Suppressor macrophage (primary cell): ENCODE data around the gene DNAL1.
"Not testable (repeated sequence)": the region's sequence is repeated elsewhere in the genome, so short reads cannot be mapped to it uniquely, and the experiment has no call there.

Experiments
- DNase-seq, 4 experiments: peaks; one replicate each; pipeline ENCODE4 v3.0.0-alpha.2; 2020 to 2022
- total RNA-seq, 17 experiments: gene quantifications; one replicate each; lab custom pipeline; 2026; ENCODE audit warnings: mixed read lengths in 6 of 17, inconsistent platforms in 3 of 17; lab: John Stamatoyannopoulos, UW

Gene DNAL1, protein sequence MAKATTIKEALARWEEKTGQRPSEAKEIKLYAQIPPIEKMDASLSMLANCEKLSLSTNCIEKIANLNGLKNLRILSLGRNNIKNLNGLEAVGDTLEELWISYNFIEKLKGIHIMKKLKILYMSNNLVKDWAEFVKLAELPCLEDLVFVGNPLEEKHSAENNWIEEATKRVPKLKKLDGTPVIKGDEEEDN
- total RNA-seq: 6.7 to 15.0 (median 10.0) reads per million in 17 experiments

DNA sequence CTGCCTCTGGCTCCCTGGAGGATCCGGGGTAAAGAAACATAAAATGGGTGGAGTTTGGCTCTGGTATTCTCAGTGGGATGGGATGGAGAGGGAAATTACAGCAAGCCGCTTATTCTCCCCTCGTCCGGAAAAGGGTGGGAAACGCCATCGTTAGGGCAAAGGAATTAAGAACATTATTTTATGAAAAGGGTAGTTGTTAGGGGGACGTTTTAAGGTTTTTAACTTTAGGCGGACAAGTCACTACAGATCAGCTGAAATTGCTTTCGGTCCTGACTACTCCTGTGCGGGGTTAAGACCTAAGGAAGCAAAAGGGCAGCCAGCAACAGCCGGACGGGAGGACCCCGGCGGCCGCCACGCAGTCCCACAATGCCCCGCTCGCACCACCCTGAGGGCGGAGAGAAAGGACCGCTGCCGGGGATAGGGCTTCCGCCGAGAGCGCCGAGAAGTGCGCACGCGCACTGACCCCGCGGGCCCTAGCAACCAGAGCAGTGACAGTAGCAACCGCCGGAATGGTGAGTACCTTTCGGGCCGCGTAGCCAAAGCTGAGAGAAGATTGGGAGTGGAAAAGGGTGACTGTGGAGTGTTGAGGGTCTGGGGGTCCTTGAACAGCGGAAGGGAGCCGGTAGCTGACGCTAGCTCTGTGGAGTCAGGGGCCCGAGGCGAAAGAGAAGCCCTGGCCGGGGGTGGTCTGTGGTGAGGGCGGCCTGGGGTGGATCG is at the start of gene DNAL1:
Gene DNAL1 (plus strand): TSS at position 456 of the 717 bp plus-strand sequence. CDS start 54 bp downstream, at position 510.
- peak; percentile 96 to 98 (median 96) for DNase-seq

DNA sequence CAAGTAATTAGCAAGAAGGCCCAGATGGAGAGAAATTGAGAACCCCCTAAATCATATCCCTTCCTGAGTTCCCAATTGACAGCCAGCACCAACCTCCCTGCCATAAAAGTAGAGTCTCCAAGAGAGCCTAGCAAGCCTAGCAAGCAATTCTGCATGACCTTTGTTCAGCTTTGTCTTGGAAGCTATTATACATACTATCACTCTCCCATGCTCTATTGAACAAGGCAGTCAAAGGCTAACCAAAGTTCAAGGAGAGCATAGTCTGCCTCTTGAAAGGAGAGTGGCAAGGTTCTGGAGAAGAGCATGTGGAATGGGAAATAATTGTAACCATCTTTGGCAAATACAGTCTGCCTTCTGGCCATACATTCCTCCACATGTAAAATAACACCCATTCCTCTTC is 45.3 kb upstream of the DNAL1 start:
- DNase-seq: no peak

DNA sequence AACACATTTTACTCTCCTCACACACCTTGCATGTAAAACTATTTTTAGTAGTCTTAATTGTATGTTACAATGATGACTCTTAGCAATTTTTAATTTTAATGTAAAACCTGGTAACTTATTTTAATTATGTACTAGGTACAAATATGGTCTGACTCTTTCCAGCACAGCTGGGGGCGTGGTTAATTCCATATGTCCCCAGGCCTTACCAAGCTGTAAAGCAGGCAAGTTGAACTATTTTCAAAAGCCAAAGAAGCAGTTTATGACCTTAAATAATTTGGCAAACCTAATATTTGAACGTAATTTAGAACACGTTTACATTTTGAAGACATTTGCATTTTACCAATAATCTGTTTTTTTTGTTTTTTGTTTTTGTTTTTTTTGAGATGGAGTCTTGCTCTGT is 41.8 kb upstream of the DNAL1 start:
- no peak for DNase-seq

DNA sequence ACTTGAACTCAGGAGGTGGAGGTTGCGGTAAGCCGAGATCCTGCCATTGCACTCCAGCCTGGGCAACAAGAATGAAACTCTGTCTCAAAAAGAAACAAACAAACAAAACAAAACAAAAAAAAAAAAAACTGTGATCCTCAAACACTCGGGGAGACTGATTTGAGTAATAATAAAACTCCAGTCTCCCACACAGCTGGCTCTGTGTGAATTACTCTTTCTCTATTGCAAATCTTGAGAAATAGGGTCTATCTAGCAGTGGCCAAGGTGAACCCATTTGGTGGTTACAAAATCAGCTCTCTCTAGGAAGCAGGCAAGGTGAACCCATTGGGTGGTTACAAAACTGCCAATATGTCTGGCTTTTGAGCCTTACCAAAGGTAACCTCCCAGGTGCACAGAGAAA is 38.5 kb upstream of the DNAL1 start:
- no peak for DNase-seq

DNA sequence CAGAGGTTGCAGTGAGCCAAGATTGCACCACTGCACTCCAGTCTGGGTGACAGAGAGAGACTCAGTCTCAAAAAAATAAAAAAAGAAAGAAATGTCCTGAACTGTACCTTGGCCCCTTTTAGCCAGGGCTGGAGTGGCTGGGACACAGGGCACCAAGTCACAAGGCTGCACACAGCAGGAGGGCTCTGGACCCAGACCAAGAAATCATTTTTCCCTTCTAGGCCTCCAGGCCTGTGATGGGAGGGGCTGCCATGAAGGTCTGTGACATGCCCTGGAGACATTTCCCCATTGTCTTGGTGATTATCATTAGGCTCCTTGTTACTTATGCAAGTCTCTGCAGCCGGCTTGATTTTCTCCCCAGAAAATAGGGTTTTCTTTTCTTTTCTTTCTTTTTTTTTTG is 37.5 kb upstream of the DNAL1 start:
- no peak for DNase-seq

DNA sequence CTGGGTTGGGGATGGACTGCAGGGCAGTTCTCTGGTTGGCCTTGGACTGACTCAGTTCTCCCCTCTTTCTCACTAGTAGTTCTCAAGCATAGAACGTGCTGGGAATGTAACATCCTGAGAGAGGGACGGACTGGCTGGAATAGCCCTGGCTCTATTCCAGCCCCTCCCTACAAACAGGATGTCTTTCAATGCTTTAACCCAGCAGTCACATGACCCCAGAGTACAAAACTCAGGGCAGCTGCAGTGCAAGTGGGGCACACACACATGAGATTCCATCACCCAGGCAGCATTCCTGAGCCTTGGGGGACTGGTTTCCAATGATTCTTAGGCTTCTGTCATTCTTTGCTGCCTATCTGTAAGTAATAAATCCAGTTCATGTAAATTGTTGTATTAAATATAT is 34.1 kb upstream of the DNAL1 start:
- no peak for DNase-seq

DNA sequence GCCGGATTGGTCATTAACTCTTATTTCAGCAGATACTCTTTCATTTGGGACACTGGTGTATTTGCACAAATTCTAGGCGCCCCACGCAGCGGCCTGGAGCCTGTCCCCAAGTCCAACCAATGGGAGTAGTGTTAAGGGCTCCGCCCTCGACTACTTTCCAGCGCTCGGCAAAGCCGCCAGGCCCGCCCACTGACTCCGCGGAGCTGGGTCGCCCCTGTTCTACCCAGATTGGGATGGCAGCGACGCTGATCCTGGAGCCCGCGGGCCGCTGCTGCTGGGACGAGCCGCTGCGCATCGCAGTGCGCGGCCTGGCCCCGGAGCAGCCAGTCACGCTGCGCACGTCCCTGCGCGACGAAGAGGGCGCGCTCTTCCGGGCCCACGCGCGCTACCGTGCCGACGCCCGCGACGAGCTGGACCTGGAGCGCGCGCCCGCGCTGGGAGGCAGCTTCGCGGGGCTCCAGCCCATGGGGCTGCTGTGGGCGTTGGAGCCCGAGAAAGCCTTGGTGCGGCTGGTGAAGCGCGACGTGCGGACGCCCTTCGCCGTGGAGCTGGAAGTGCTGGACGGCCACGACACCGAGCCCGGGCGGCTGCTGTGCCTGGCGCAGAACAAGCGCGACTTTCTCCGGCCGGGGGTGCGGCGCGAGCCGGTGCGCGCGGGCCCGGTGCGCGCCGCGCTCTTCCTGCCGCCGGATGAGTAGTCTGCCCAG is 32.3 kb upstream of the DNAL1 start, which contains the start of gene ACOT6:
Gene ACOT6 (plus strand): TSS at position 179 of the 707 bp plus-strand sequence. CDS start 55 bp downstream, at position 234.
- peak; percentile 62 to 87 (median 78) for DNase-seq

DNA sequence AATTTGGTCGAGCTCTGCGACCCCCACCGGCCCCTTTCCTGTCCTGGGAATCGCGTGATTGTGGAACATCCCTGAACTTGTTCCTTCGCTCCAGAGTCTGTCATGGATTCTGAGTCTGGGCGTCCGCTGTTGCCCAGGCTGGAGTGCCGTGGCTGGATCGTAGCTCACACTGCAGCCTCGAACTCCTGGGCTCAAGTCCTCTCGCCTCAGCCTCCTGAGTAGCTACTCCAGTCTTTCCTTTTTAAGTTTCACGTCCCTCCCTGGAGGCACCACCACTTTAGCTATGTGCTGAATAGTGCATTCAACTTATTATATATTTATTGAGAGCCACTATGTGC is 31.8 kb upstream of the DNAL1 start:
- DNase-seq: peak in 1 of 4 experiments; percentile 13

DNA sequence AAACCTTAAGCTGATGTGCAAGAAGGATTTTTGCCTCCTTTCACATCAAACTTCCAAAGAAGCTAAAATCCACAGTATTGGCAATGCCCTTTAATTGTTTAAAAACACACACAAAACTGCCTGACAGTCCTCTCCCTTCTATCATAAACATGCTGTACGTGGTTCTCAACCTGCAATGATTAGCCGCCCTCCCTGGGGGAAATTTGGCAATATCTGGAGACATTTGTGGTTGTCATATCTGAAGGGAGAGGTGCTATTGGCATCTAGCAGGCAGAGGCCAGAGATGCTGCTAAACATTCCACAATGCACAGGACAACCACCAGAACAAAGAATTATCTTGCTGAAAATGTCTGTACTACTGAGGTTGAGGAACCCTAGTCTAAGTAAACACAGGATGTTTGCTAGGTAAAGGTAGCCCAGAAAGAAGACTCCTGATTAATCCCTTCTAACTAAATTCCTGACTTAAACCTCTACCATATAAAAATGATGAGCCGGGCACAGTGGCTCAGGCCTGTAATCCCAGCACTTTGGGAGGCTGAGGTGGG is 31.3 kb upstream of the DNAL1 start:
- DNase-seq: no peak

DNA sequence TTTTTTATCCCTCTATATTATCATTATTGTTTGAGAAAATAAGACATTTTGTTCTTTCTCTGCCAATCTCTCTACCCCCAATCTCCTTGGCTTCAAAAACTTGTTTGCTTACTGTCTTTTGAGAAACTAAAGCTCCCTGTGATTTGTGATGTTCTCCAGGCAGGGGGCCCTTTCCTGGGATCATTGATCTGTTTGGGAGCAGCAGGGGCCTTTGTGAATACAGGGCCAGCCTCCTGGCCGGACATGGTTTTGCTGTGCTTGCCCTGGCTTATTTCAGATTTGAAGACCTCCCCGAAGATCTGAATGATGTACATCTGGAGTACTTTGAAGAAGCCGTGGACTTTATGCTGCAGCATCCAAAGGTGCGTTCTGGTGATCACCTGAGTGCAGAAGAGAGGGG is 28.0 kb upstream of the DNAL1 start:
- DNase-seq: no peak

DNA sequence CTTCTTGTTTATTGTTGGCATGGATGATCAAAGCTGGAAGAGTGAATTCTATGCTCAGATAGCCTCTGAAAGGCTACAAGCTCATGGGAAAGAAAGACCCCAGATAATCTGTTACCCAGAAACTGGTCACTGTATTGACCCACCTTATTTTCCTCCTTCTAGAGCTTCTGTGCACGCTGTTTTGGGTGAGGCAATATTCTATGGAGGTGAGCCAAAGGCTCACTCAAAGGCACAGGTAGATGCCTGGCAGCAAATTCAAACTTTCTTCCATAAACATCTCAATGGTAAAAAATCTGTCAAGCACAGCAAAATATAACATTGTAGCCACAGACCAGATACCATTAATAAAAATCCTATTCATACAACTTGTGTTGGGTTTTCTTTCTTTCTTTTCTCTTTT is 25.3 kb upstream of the DNAL1 start:
- DNase-seq: no peak

DNA sequence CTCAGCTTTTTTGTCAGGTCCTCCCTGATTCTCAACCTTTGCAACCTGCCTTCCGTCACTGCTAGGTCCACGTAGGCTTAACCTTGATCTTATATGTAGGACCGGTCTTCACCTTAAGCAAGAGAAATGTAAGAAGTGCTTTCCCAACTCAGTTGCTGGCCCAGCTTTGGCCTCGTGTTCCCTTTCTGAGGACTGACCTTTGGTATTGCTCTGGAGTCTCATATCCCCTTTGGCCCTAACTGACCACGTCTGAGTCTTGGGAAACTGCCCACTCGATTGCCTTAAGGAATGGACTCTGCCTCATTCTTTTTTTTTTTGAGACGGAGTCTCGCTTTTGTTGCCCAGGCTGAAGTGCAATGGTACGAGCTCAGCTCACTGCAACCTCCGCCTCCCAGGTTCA is 24.5 kb upstream of the DNAL1 start:
- peak in 3 of 4 experiments; percentile 8 to 14 (median 13) for DNase-seq

DNA sequence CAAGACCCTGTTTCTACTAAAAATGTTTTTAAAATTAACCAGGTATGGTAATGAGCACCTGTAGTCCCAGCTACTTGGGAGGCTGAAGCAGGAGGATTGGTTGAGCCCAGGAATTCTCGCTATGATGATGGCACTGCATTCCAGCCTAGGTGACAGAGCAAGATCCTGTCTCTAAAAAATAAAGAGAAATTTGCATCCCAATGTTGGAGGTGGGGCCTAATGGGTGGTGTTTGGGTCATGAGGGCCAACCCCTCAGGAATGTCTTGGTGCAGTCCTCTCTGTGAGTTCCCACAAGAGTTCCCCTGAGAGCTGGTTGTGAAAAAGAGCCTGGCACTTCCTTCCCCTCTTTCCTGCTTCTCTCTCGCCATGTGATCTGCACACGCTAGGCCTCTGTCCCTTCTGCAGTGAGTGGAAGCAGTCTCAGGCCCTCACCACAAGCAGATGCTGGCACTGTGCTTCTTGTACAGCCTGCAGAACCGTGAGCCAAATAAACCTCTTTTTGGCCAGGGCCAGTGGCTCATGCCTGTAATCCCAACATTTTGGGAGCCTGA is 21.2 kb upstream of the DNAL1 start:
- peak; percentile 8 to 50 (median 41) for DNase-seq

DNA sequence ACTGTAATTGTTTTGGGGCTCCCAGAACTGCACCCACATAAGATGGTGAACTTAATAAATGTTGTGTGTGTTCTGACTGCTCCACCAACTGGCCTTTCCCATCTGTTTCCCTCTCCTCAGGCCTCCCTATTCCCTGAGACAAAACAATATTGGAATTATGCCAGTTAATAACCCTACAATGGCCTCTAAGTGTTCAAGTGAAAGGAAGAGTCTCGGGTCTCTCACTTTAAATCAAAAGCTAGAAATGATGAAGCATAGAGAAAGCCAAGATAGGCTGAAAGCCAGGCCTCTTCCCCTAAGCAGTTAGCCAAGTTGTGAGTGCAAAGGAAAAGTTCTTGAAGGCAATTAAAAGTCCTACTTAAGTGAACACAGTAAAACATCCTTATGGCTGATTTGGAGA is 19.1 kb upstream of the DNAL1 start:
- DNase-seq: no peak

DNA sequence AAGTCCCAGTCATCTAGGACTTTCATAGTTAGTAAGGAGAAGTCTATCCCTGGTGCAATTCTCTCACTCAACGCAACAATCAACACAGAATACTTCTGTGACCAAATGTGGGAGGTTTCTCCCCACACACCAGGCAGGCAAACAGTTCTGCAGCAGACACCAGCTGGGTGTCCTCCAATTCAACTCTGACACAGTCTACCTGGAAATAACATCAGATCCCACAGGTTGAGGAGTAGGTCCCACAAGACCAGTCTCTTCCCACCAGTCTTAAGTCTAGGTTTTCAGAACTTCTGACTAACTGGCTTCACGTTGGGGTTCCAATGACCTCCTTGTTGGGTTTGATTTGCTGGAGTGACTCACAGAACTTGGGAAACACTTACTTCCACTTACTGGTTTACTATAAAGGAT is 17.6 kb upstream of the DNAL1 start:
- DNase-seq: peak; percentile 66 to 90 (median 74)

DNA sequence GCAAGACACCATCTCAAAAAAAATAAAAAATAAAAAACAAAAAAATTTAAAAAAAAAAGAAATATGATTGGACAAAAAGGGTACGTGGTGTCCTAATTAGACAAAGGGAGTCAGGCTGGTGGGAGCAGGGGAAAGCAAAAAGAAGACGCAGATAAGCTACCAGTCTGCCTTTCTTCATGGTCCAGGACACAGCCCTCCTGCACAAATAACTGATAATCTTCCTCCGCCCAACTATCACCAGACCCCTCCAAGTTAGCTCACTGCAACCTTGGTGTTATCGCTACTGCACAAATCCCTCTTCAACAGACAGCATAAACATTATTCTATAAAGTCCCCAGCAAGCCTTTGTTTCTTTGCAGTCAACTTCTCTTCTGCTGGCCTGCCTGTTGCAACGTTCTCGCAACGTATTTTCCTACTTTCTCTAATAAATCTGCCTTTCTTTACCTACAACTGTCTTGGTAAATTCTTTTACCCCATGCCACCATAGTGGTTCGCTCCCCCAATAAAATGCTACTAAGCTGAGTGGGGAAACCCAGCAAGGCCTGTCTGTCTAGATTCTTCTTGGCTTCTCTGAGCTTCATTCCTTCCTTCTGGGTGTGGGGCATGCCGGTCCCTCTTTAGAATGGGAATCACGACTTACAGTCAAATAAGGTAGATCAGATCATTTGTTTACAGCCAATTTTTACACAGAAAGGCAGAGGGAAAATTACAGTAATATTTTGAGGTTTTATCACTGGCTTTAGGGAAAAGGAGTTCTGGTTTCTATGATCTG is 14.6 kb upstream of the DNAL1 start:
- no peak for DNase-seq

DNA sequence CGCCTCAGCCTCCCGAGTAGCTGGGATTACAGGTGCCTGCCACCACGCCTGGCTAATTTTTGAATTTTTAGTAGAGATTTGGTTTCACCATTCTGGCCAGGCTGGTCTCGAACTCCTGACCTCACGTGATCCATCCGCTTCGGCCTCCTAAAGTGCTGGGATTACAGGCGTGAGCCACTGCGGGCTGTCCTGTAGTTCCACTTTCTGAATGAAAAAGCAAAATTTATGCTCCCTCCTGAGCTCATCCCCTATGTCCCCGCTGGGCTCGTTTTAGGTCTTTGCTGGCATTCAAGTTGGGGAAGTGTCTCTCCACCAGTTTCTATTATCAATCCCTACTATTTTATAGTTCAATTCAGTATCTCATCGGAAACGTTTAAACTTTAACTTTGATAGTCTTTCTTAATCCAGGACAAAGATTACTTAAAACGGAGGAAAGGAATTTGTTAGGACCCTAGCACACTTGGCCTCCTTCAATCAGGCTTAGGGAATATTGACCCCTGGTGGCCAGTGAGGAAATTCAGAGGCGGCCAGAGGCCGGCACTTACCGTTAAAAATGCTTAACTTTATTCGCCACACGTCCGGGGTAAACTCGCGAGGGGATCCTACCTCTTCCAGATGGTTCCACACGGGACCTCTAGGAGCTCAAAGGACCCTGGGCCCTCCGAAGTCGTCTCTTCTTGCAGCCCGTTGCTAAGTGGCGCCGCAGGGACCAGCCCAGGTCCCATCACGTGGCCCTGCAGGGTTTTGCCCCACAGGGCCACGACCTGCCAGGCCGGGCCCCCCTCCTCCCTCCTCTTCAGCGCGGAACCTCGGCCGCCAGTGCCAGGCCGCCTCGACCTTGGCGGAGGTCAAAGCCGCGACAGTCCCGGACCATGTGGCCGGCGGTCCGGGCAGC is 11.4 kb upstream of the DNAL1 start:
- DNase-seq: peak; percentile 77 to 84 (median 78)

DNA sequence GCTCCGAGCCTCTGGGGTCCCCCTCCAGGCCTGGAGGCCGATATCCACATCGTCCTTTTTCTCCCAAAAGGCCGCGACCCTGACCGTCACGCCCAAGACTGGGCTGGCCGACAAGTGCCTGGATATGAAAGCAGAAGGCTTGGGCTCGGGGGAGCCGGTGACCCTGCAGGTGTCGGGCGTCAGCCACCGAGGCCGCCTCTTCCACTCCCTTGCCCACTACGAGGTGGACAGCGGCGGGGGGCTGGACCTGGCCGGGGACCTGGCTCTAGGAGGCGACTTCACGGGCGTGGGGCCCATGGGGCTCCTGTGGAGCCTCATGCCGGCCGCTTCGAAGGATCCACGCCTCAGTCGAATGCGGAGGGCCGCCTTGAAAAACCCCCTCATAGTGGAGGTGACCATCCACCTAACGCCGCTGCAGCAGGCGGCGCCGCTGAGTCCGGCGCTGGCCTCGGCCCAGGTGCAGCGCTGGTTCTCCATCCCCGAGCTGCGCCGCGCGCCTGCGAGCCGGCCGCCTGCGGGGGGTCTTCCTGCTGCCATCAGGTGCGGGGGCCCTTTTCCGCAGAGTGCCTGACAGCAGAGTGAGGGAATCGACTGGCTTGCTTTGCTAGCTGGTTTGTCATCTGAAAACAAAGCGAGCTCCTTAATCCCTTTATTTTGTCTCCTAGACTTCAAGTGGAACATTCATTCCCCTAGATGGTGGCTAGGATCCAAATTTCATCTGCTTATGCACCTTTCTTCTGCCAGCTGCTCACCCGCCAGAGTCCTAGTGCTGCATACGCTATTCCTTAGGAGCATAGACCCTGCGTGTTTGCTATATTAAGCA is 10.6 kb upstream of the DNAL1 start:
- peak in 2 of 4 experiments; percentile 3 to 15 for DNase-seq

DNA sequence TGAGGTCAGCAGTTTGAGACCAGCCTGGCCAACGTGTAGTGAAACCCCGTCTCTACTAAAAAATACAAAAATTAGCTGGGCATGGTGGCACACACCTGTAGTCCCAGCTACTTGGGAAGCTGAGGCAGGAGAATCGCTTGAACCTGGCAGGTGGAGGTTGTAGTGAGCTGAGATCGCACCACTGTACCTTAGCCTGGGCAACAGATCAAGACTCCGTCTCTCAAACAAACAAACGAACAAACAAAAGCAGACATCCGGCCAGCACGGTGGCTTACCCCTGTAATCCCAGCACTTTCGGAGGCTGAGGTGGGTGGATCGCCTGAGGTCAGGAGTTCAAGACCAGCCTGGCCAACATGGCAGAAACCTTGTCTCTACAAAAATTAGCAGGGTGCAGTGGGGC is 8.4 kb upstream of the DNAL1 start:
- not testable (repeated sequence) for DNase-seq

DNA sequence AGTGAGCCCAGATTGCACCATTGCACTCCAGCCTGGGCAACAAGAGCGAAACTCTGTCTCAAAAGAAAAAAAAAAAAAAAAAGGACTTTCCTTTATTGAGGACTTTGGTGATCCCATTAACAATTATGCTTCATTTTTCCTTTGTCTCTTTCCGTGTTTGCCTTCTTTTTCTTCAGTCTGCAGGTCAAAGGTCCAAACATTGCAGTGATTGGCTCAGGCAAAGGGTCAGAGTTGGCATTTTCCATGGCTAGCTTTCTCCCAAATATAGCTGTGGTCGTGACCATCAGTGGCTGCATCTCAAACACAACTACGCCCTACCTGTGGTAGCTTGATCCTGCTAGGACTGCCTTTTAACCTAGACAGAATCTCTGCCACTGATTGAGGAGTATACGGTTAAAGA is 7.0 kb upstream of the DNAL1 start:
- no peak for DNase-seq
